Activated CD8-positive, alpha-beta T cell treated with anti-CD3 and anti-CD28 coated beads for 36 hours (primary cell): ENCODE data around the gene NPIPA1. TPM values are rescaled to one million over a fixed set of nuclear protein-coding genes. Genes with fewer than 3 reads are reported as not detected.
"Not testable (repeated sequence)": the region's sequence is repeated elsewhere in the genome, so short reads cannot be mapped to it uniquely, and the experiment has no call there.

ENCODE experiments used
- ATAC-seq: fragments of 200-7000 bp; cut with Tn5 transposase; one replicate; pipeline ENCODE4 v1.10.0; 2021; ENCODE audit warnings: mild to moderate bottlenecking, moderate library complexity
- CTCF ChIA-PET: fragments of 350-600 bp; sonication (Branson Sonifier 250); formaldehyde crosslinking; loops from one replicate; lab custom pipeline; 2021; ENCODE audit warnings: antibody characterized with exemption; lab: Charles Lee
- POLR2A ChIA-PET: fragments of 350-600 bp; sonication (Branson Sonifier 250); formaldehyde crosslinking; loops from one replicate; lab custom pipeline; 2021; ENCODE audit warnings: antibody characterized with exemption; lab: Charles Lee
- DNase-seq: peaks from one replicate; pipeline ENCODE4 v3.0.0-alpha.2; 2020
- H3K27ac Mint-ChIP-seq: one replicate; pipeline ENCODE4 v1.8.0; 2021; ENCODE audit warnings: mild to moderate bottlenecking, mixed read lengths
- H3K27me3 Mint-ChIP-seq: one replicate; pipeline ENCODE4 v1.8.0; 2021; ENCODE audit warnings: mixed read lengths
- H3K36me3 Mint-ChIP-seq: one replicate; pipeline ENCODE4 v1.8.0; 2021; ENCODE audit warnings: low read depth, mixed read lengths
- H3K4me1 Mint-ChIP-seq: one replicate; pipeline ENCODE4 v1.8.0; 2021; ENCODE audit warnings: low read depth, mixed read lengths
- H3K4me3 Mint-ChIP-seq: one replicate; pipeline ENCODE4 v1.8.0; 2021; ENCODE audit warnings: mild to moderate bottlenecking, moderate library complexity, mixed read lengths
- H3K9me3 Mint-ChIP-seq: one replicate; pipeline ENCODE4 v1.8.0; 2021; ENCODE audit warnings: mixed read lengths
- intact Hi-C: fragments of 100-400 bp; cut with micrococcal nuclease; formaldehyde crosslinking; loops from one replicate; pipeline ENCODE4 v1.10.0; 2022
- total RNA-seq, 2 experiments: library from RNA; stranded (reverse); gene quantifications; one replicate each; pipeline ENCODE4 v1.2.3, GENCODE V29; 2021

NPIPA1 gene
- total RNA-seq, 2 experiments from 2014 or later, result 76.9 to 77.3 TPM

- intact Hi-C loops, DNase-seq, H3K27ac Mint-ChIP-seq, H3K36me3 Mint-ChIP-seq, CTCF ChIA-PET, H3K4me1 Mint-ChIP-seq, ATAC-seq, H3K27me3 Mint-ChIP-seq, H3K9me3 Mint-ChIP-seq, POLR2A ChIA-PET: not testable (repeated sequence)
- H3K4me3 Mint-ChIP-seq, result peak overlapping the region; percentile 62
Observed at GRCh38 chr16:14973785-14974322, 36.6 kb downstream of the NPIPA1 start.

DNA sequence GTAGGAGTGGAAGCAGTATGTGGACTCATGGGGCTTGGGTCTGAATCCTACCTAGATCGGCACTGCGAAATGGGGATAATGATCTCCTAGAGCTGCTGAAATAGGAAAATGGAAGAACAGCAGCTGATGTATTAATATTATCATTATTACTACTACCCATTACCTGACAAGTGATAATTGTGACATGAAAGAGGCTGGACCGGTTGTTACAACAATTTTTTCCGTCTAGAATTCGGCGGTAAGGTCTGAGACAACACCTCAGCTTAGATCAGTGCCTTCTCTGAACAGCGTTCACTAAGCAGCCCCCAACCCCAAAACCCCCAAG, 37.0 kb downstream of the NPIPA1 start:
- H3K4me1 Mint-ChIP-seq, ATAC-seq, POLR2A ChIA-PET, intact Hi-C loops, DNase-seq, CTCF ChIA-PET, H3K36me3 Mint-ChIP-seq, H3K27me3 Mint-ChIP-seq, H3K9me3 Mint-ChIP-seq: not testable (repeated sequence)
- Mint-ChIP-seq H3K4me3 (peak overlapping the region; percentile 88), H3K27ac (peak overlapping the region; percentile 91)

- CTCF ChIA-PET, result not testable (repeated sequence)
Observed at GRCh38 chr16:14974656-14975417, 37.6 kb downstream of the NPIPA1 start, which contains the start of gene PDXDC1. Gene PDXDC1, plus strand, starts transcription at chr16:14975026. Its CDS starts 174 bp downstream, at chr16:14975200.

DNA sequence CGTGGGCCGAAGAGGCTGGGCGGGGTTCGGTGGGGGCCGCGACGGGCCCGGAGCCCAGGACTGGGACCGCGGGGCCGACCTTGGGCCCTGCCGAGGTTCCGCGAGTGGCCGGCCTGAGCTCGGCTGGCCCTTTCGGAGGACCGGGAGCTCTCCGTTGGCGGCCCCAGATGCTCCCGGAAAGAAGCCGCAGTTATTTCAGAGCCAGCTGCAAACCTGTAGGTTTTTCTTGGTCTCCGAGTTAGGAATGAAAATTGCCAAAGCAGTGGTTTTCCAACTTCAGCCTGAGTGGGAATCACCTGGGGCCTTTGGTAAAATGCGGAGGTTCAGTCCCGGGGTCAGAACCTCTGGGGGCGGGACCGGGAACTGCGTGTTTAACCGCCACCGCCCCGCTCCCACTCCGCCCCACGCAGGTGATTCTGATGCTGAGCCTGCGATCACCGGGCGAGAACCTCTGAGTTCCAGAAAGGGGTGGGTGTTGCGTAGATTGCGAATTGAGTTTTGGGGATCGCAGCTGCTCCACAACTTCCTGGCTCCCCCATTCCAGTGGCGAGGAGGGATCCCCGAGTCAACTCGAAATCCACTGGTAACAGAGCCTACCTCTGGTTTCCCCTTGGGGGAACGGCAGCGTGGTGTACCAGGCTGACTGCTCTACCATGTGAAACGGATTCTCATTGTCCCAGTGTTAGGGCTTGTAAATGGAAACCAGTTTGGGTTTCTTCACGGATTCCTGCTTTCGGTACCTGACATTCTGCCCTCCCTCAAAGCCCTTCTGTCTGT, 38.4 kb downstream of the NPIPA1 start:
- POLR2A ChIA-PET, H3K27me3 Mint-ChIP-seq, ATAC-seq, H3K9me3 Mint-ChIP-seq, CTCF ChIA-PET, intact Hi-C loops, H3K36me3 Mint-ChIP-seq: not testable (repeated sequence)
- peak overlapping the region; percentile 88 for H3K4me3 Mint-ChIP-seq
- H3K4me1 Mint-ChIP-seq, result peaks cover 14% of the 10 kb centered on the region
- peak; percentile 64 for DNase-seq
- H3K27ac Mint-ChIP-seq, result peak overlapping the region; percentile 77

More at GRCh38 chr16:14974656-14975417, 37.6 kb downstream of the NPIPA1 start, which contains the start of gene PDXDC1:
- intact Hi-C loops, H3K27me3 Mint-ChIP-seq, H3K36me3 Mint-ChIP-seq, H3K9me3 Mint-ChIP-seq, POLR2A ChIA-PET: not testable (repeated sequence)
- H3K4me3 Mint-ChIP-seq, result peak within 1 kb of the TSS; percentile 88
- H3K27ac Mint-ChIP-seq, result peak within 1 kb of the TSS; percentile 91
- DNase-seq, result peak; percentile 98
- peak; percentile 98 for ATAC-seq
- peaks cover 11% of the 10 kb centered on the region for H3K4me1 Mint-ChIP-seq

GRCh38 chr16:14976971-14977736, 39.9 kb downstream of the NPIPA1 start:
- H3K36me3 Mint-ChIP-seq, ATAC-seq, intact Hi-C loops, CTCF ChIA-PET, H3K27ac Mint-ChIP-seq, H3K27me3 Mint-ChIP-seq, DNase-seq, POLR2A ChIA-PET, H3K9me3 Mint-ChIP-seq: not testable (repeated sequence)
- Mint-ChIP-seq H3K4me1 (peaks cover 16% of the 10 kb centered on the region), H3K4me3 (peak overlapping the region; percentile 88)

- ATAC-seq, intact Hi-C loops, DNase-seq, POLR2A ChIA-PET, H3K4me3 Mint-ChIP-seq, H3K27me3 Mint-ChIP-seq, H3K36me3 Mint-ChIP-seq, CTCF ChIA-PET, H3K9me3 Mint-ChIP-seq, H3K27ac Mint-ChIP-seq: not testable (repeated sequence)
- peaks cover 16% of the 10 kb centered on the region for H3K4me1 Mint-ChIP-seq
Observed at GRCh38 chr16:14978281-14978680, 41.0 kb downstream of the NPIPA1 start.

GRCh38 chr16:14978908-14979307, 41.7 kb downstream of the NPIPA1 start:
- POLR2A ChIA-PET, H3K9me3 Mint-ChIP-seq, CTCF ChIA-PET, DNase-seq, H3K4me3 Mint-ChIP-seq, intact Hi-C loops, ATAC-seq, H3K27ac Mint-ChIP-seq, H3K27me3 Mint-ChIP-seq, H3K36me3 Mint-ChIP-seq: not testable (repeated sequence)
- peaks cover 16% of the 10 kb centered on the region for H3K4me1 Mint-ChIP-seq

DNA sequence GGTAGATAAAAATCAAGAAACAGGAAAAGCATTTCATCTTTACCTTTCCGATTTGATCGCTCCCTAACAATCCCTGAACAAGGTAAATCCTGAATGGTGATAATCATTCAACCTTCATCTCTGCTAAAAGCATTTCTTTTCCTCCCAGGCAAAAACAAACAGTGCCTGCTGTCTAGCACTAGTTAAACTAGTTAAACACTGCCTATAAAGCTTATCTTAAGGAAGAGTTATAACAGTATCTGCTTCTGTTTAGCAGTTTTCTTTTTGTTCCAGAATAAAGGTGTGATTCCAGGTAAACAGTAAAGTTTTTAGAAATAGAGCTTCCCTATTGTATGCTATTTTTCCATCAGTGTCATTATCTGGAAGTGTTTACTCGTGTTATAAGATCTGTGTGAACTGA, 44.0 kb downstream of the NPIPA1 start:
- peaks cover 16% of the 10 kb centered on the region for H3K4me1 Mint-ChIP-seq
- CTCF ChIA-PET, result interaction anchor here (1.0 kb wide), 1 partner anchor 75 kb away, joined by 3 read pairs; no protein-coding TSS in a partner anchor
- ATAC-seq, H3K27ac Mint-ChIP-seq, H3K9me3 Mint-ChIP-seq, H3K27me3 Mint-ChIP-seq, H3K36me3 Mint-ChIP-seq, H3K4me3 Mint-ChIP-seq, POLR2A ChIA-PET, DNase-seq, intact Hi-C loops: not testable (repeated sequence)

DNA sequence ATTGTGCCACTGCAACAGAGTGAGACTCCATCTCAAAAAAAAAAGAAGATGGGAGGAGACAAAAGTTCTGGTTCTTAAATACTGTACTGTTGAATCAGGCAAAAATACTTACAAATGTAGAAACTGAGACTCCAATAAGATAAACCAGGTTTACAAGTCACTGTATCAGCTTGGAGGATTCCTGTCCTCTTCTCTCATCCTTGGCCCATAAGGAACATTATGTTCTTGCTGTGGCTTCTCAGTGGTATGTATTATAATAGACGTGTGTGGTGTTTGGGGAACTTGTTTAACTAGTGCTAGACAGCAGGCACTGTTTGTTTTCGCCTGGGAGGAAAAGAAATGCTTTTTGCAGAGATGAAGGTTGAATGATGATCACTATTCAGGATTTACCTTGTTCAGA, 45.3 kb downstream of the NPIPA1 start:
- H3K4me3 Mint-ChIP-seq, POLR2A ChIA-PET, H3K27ac Mint-ChIP-seq, CTCF ChIA-PET, H3K9me3 Mint-ChIP-seq, H3K36me3 Mint-ChIP-seq, ATAC-seq, H3K27me3 Mint-ChIP-seq, H3K4me1 Mint-ChIP-seq, intact Hi-C loops, DNase-seq: not testable (repeated sequence)

- H3K4me1 Mint-ChIP-seq, ATAC-seq, CTCF ChIA-PET, H3K27ac Mint-ChIP-seq, POLR2A ChIA-PET, H3K4me3 Mint-ChIP-seq, H3K27me3 Mint-ChIP-seq, H3K9me3 Mint-ChIP-seq, intact Hi-C loops, DNase-seq: not testable (repeated sequence)
- H3K36me3 Mint-ChIP-seq, result peaks cover 24% of the 10 kb centered on the region
Observed at GRCh38 chr16:14988092-14988491, 50.8 kb downstream of the NPIPA1 start.

DNA sequence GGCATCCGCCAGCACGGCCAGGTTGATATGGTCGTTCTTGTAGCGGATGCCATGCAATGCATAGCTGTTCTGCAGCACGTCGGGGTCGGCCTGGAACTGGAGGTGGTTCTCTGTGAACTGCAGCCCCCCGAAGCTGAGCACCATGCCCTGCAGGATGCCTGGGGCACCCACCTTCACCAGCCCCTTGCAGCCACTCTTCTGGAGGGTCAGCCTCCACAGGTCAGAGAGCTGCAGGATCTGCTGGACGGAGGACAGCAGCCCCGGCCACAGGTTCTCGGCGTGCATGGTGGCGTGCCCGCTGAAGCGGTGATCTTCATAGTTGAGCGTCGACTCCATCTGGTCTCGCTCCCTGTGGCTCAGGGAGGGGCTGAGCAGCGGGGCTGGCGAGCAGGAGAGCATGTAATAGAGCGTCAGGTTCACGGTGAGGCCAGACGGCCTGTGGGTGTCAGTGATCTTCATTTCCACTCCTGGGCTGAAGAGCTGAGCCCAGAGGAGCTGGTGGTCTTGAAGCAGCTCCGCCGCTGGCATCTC, 51.5 kb downstream of the NPIPA1 start:
- H3K9me3 Mint-ChIP-seq, POLR2A ChIA-PET, H3K27ac Mint-ChIP-seq, H3K4me1 Mint-ChIP-seq, H3K4me3 Mint-ChIP-seq, H3K27me3 Mint-ChIP-seq, intact Hi-C loops, CTCF ChIA-PET: not testable (repeated sequence)
- peaks cover 27% of the 10 kb centered on the region for H3K36me3 Mint-ChIP-seq
- ATAC-seq (peak; percentile 61), DNase-seq (peak; percentile 17)
